ENCODE measurements around the gene RGPD3. TPM values are rescaled to one million over a fixed set of nuclear protein-coding genes. Genes with fewer than 3 reads are reported as not detected.
"Not testable (repeated sequence)": the region's sequence is repeated elsewhere in the genome, so short reads cannot be mapped to it uniquely, and the experiment has no call there.

The RGPD3 gene
- total RNA-seq, 1 donor from 2014 or later: 0.09 TPM

GRCh38 chr2:106467516-106467915 is 697 bp downstream of the RGPD3 start:
- not testable (repeated sequence) for H3K36me3 Mint-ChIP-seq; DNase-seq (ENCODE audit: low spot score in 2 of 2, unreplicated experiment in 2 of 2); H3K27ac Mint-ChIP-seq; H3K27me3 Mint-ChIP-seq (ENCODE audit: low read depth); H3K4me3 Mint-ChIP-seq; H3K4me1 Mint-ChIP-seq; H3K9me3 Mint-ChIP-seq

- not testable (repeated sequence) for DNase-seq (ENCODE audit: low spot score in 2 of 2, unreplicated experiment in 2 of 2); H3K27ac Mint-ChIP-seq; H3K36me3 Mint-ChIP-seq; H3K4me1 Mint-ChIP-seq; H3K4me3 Mint-ChIP-seq; H3K27me3 Mint-ChIP-seq (ENCODE audit: low read depth); H3K9me3 Mint-ChIP-seq
These were observed 6.3 kb downstream of the RGPD3 start for GRCh38 chr2:106461882-106462281.

DNA sequence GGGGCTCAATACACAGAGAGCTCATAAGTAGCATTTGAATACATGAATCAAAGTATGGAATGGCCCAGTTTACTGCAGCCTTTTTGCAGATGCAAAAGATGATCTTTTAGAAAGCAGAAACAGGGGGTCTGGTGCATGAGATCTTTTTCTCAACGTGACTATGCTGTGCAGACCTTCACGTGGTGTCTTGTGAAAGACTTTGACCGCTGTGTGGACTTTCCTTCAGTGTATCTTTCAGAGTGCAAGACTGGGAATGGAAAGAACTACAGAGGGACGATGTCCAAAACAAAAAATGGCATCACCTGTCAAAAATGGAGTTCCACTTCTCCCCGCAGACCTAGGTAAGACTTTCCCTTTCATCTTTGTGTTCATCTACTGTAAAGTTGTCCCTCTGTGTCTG is 77.5 kb downstream of the RGPD3 start:
- H3K4me1 Mint-ChIP-seq; H3K36me3 Mint-ChIP-seq; H3K27me3 Mint-ChIP-seq (ENCODE audit: low read depth); H3K9me3 Mint-ChIP-seq; H3K4me3 Mint-ChIP-seq; DNase-seq (ENCODE audit: low spot score in 2 of 2, unreplicated experiment in 2 of 2); H3K27ac Mint-ChIP-seq: not testable (repeated sequence)

- not testable (repeated sequence) for H3K27ac Mint-ChIP-seq; H3K4me1 Mint-ChIP-seq; DNase-seq (ENCODE audit: low spot score in 2 of 2, unreplicated experiment in 2 of 2); H3K27me3 Mint-ChIP-seq (ENCODE audit: low read depth); H3K9me3 Mint-ChIP-seq; H3K36me3 Mint-ChIP-seq; H3K4me3 Mint-ChIP-seq
These were observed 79.3 kb downstream of the RGPD3 start for GRCh38 chr2:106388814-106389410.

DNA sequence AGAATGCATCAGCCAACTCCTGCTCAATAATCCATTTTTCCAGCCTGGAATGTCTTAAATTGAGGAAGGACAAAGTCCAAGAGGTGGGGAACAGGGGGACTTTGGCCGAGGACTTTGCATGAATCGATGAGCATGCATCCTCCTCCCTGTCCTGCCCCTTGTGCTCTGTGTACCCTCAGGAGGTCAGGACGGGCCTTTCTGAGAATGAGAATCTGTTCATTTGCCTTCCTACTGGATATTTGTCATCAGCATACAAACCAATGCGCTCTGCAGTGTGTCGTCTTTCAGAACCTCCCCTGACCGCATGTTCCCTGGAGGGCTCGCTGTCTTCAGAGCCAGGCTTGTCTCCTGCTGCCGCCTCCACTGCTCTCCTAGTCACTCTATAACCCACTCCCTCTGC is 83.7 kb downstream of the RGPD3 start:
- H3K36me3 Mint-ChIP-seq; DNase-seq (ENCODE audit: low spot score in 2 of 2, unreplicated experiment in 2 of 2); H3K27me3 Mint-ChIP-seq (ENCODE audit: low read depth); H3K4me1 Mint-ChIP-seq; H3K27ac Mint-ChIP-seq; H3K4me3 Mint-ChIP-seq; H3K9me3 Mint-ChIP-seq: not testable (repeated sequence)

GRCh38 chr2:106381867-106382266 is 86.3 kb downstream of the RGPD3 start:
- not testable (repeated sequence) for H3K36me3 Mint-ChIP-seq; H3K27me3 Mint-ChIP-seq (ENCODE audit: low read depth); H3K9me3 Mint-ChIP-seq; H3K4me1 Mint-ChIP-seq; H3K27ac Mint-ChIP-seq; DNase-seq (ENCODE audit: low spot score in 2 of 2, unreplicated experiment in 2 of 2); H3K4me3 Mint-ChIP-seq

DNA sequence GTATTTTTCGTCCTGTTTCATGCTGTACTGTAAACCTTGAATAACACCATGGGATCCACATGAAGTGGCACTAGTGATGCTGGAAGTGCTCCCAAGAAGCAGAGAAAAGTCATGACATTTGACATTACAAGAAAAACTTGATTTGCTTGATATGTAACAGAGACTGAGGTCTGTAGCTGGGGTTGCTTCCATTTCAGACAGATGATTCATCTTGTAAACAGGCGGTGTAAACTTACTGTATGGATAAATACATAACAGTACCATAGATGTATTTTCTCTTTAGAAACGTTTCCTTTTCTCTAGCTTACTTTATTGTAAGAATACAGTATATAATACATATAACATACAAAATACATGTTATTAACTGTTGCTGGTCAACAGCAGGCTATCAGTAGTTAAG is 88.6 kb downstream of the RGPD3 start:
- H3K4me1 Mint-ChIP-seq; H3K27me3 Mint-ChIP-seq (ENCODE audit: low read depth); H3K36me3 Mint-ChIP-seq; H3K4me3 Mint-ChIP-seq; DNase-seq (ENCODE audit: low spot score in 2 of 2, unreplicated experiment in 2 of 2); H3K27ac Mint-ChIP-seq; H3K9me3 Mint-ChIP-seq: not testable (repeated sequence)

DNA sequence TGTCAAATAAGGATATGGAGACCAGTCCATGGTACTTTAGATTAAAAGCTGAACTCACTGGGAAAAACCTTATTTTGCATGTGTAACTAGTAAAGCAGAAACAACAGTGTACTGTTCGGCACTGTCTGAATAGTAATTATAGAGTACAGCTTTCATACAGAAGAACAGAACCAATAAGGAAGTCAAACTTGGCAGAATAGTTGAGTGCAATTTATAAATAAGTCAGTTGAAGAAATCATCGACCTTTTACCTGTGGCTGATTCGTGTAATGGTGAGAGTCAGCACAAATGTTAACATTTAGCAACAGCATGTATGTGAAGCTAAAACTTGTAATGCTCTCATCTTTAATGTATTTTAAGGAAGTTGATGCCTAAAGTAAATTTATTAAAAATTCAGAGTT is 99.0 kb downstream of the RGPD3 start:
- H3K27ac Mint-ChIP-seq; H3K4me1 Mint-ChIP-seq; H3K27me3 Mint-ChIP-seq (ENCODE audit: low read depth); H3K36me3 Mint-ChIP-seq; H3K4me3 Mint-ChIP-seq; H3K9me3 Mint-ChIP-seq; DNase-seq (ENCODE audit: low spot score in 2 of 2, unreplicated experiment in 2 of 2): not testable (repeated sequence)

DNA sequence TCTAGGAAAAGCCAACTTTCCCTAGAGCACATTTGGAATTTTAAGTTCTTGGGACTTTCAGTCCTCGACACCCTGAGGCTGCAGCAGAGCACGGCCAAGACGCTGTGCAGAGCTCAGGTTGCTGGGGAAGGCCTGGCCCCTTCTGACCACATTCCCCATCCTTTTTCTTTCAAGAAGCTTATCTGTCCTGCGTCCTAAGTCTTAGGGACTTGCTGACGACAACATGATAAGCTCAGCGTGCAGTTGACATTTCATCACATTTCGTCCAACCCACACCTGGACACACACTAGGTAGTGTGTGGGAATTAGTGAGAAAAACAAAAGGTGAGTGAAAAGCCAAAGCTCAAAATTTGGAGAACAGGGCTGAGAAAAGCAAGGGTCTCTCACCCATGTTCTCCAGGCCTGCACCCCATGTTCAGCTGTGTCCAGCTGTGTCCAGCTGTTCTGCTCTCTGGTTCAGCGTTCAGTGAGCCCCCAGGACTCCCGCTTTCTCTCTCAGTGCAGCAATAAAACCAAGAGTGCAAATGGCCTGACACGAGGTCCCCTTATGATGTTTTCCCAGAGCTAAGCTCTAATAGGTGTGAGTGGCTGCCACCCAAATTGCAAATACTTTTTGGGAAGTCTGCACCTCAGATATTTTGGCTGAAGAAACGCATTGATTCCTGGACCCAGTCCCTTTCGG is 101.9 kb downstream of the RGPD3 start:
- DNase-seq (ENCODE audit: low spot score in 2 of 2, unreplicated experiment in 2 of 2): no peak
- TF ChIP-seq CTCF (IDR thresholded peaks at IDR 0.05; ENCODE audit: unreplicated experiment): no peak
- no peaks in the 10 kb centered on the region for H3K4me1 Mint-ChIP-seq
- no peaks in the 10 kb centered on the region for H3K36me3 Mint-ChIP-seq
- H3K27ac Mint-ChIP-seq: no peak overlapping the region
- H3K9me3 Mint-ChIP-seq: peaks cover 6% of the 10 kb centered on the region
- H3K4me3 Mint-ChIP-seq: no peak overlapping the region
- H3K27me3 Mint-ChIP-seq (ENCODE audit: low read depth): no peaks in the 10 kb centered on the region

DNA sequence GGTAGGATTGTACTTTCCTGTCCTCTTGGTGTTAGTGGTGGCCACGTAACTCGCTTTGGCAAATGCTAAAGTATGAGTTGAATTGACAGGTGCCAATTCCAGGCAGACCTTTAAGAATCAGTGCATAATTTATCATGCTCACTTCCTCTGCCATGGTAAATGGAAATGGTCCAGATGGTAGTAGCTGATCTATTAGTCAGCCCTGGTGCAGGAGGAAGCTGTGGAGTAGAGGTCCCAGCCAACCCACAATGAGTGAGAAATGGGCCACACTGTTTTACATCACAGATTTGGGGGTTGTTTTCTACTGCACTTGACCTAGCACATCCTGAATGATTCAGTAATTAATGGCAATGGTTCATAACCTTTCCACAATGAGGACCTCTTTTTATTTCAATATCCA is 104.4 kb downstream of the RGPD3 start:
- no peak for DNase-seq (ENCODE audit: low spot score in 2 of 2, unreplicated experiment in 2 of 2)
- TF ChIP-seq CTCF (IDR thresholded peaks at IDR 0.05; ENCODE audit: unreplicated experiment): no peak
- Mint-ChIP-seq H3K4me3 (no peak overlapping the region), H3K9me3 (peaks cover 6% of the 10 kb centered on the region), H3K4me1 (peaks cover 8% of the 10 kb centered on the region), H3K36me3 (no peaks in the 10 kb centered on the region), H3K27me3 (ENCODE audit: low read depth) (no peaks in the 10 kb centered on the region), H3K27ac (no peak overlapping the region)

Data from mesothelial cell of epicardium (in vitro differentiated cells).